GM18507 (cell line): ENCODE data around the gene LGALS7B.
"Not testable (repeated sequence)": the region's sequence is repeated elsewhere in the genome, so short reads cannot be mapped to it uniquely, and the experiment has no call there.

ENCODE experiments used
- DNase-seq: peaks from one replicate; pipeline ENCODE4 v3.0.0; 2011; ENCODE audit warnings: low read depth; ENCODE audit not compliant: insufficient read length; ENCODE audit errors: extremely low spot score
- FAIRE-seq: peaks from 2 replicates; lab custom pipeline; 2011; peaks lifted over from hg19 to GRCh38; lab: Jason Lieb, UNC

LGALS7B gene

DNA sequence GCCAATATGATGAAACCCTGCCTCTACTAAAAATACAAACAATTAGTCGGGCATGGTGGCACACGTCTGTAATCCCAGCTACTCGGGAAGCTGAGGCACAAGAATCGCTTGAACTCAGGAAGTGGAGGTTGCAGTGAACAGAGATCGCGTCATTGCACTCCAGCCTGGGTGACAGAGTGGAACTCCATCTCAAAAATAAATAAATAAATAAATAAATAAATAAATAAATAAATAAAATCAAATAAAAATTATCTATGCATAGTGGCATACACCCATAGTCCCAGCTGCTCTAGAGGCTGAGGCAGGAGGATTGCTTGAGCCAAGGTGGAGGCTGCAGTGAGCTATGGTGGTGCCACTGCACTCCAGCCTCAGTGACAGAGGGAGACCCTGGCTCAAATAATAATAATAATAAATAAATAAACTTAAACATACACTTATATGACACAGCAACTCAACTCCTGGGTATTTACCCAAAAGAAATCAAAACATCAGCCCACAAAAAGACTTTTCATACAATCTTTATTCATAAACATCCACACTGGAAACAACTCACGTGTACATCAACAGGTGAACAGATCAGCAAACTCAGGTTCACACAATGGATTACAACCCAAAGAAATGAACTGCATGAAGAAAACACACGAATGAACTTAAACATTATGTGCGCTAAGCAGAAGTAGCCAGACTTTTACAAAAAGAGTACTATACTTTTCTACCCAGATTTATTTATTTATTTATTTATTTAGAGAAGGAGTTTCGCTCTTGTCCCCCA lies 22.5 kb upstream of the LGALS7B start:
- no peak for DNase-seq

DNA sequence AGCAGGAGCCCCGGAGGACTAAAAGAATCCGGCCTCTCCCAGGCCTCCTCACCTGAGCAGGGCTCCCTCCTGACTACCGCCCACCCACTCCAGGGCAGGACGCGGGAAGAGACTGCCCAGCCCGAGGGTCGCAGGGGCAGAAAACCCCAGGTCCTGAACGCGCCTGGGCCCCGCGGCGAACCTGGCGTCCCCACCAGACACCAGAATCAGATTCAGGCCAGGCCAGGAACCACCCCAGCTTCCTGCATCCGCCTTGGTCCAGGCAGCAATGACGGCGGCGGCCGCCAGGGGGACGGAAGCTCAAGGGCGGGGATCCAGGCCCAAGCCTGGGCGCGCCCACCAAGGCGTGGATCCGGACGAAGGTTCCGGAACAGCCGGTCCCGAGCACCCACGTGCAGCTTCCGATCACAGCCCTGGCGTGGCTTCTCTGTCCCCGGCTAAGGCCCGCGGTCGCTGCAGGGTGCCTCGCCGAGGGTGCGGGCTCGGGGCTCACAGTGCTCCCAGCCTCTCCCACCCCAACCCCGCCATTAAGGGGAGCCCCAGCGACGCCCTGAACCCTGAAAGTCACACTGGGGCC lies 19.3 kb upstream of the LGALS7B start:
- DNase-seq (peak; percentile 63), FAIRE-seq (peak; percentile 84)

More for the DNA sequence above, 22.5 kb upstream of the LGALS7B start:
- no peak for FAIRE-seq

DNA sequence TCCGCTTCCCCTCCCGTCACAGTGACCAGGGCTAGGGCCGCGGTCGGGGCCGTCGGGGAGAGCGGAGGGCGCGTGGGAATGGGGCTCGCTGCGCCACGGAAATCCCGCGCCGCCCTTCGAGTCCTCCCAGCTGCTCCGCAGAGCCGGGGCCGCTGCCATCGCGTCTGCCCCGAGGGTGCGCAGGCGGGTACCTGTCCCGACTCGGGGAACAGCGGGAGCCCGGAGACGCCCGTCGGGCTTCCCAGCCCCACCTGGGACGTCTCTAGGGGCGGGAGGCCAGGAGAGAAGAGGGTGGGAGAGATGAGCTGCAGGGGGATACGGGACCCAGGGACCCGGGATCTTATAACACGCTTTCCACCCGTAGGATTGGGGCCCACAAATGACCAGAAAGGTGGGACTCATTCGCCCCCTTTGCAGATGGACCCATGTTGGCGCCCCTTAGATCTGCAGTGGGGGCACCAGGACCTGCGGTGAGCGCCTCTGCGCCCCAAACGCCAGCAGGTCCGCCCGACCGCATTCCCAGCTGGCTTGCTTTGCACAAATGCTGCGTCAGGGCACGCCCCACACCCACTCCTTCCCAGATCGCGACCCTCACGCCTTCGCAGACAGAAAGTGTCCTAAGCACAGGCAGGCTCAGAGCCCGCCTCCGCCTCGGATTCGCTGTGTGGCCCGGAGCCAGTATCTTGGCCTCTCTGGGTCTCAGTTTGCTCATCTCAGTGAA lies 18.6 kb upstream of the LGALS7B start:
- DNase-seq, FAIRE-seq: not testable (repeated sequence)

- peak; percentile 98 for FAIRE-seq
- DNase-seq, result not testable (repeated sequence)
Measured at GRCh38 chr19:38770949-38771275, 18.1 kb upstream of the LGALS7B start.

GRCh38 chr19:38771569-38771968 lies 17.4 kb upstream of the LGALS7B start:
- not testable (repeated sequence) for FAIRE-seq, DNase-seq

DNA sequence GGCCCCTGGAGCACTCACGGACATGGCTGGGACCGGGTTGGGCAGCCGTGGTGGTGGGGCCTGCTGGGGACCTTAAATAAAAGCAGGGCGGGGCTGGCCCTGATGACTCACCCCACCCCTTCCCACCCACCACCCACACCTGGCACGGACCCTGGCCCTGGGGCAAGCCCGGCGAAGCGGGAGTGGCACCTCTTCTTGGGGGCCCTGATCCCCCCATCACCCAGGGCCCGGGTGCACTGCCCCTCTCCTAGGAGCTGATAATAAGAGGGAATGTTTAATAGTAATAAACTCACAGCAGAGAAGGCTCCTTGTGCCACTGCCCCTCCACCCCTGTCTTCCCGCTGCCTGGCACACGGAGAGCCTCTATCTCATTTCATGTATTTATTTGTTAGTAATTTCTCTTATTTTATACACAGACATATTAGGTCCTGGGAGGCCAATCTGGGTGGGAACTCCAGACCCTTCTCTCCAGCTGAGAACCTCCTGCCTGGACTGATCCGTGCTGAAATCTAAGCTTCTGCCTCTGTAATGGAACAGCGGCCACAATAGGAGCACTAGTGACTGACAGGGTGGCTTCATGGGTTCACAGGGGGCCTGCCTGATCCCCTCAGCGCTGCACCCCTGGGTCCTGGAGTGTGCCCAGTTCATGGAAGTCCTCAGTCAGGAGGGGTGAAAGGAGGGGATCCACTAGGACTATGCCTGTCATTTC lies 15.4 kb upstream of the LGALS7B start, which contains the start of gene LGALS7:
Gene LGALS7 (minus strand): TSS at position 49 of the 709 bp plus-strand sequence. CDS start 25 bp downstream, at position 24.
- no peak for FAIRE-seq
- no peak for DNase-seq

DNA sequence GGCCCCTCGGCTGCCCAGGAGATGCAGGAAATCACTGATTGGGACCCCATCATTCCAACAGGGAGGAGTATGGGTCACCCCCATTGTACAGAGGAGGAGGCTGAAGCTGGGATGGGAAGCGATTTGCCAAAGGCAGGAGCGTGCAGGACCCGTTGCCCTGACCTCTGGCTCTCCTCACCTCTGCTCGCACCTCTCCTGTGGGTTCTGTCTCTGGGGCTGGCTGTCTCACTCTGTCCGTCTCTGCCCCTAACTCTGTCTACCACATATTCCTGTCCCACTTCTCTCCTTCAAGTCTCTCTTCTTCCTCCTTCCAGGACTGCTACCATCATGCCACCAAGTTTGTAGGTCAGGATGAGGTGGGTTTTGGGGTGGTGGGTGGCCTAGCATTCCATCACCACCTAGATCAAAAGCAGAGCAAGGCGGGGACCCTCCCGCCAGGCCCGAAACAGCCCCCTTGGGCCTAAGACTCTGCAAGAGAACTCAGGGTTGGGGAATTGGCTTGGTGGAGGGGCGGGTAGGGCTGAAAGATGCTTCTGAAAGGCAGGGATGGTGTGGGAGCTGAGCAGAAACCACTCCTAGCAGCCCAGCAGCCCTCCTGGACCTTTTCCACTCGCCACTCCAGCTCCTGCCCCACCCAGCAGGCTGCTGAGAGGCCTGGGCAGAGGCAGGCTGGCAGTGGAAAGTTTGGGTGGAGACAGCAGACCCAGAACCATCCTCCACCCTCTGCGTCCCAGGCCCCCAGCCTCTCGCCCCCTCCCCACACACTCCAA lies 14.6 kb upstream of the LGALS7B start:
- DNase-seq (no peak), FAIRE-seq (no peak)

GRCh38 chr19:38778733-38779132 lies 10.3 kb upstream of the LGALS7B start:
- no peak for DNase-seq
- FAIRE-seq, result no peak

- DNase-seq (no peak), FAIRE-seq (no peak)
Measured at GRCh38 chr19:38780443-38780842, 8.6 kb upstream of the LGALS7B start.

- FAIRE-seq (no peak), DNase-seq (no peak)
Measured at GRCh38 chr19:38781058-38781457, 7.9 kb upstream of the LGALS7B start.

GRCh38 chr19:38782212-38782611 lies 6.8 kb upstream of the LGALS7B start:
- DNase-seq, result not testable (repeated sequence)

GRCh38 chr19:38784224-38784623 lies 4.8 kb upstream of the LGALS7B start:
- FAIRE-seq, result no peak

More at GRCh38 chr19:38782212-38782611, 6.8 kb upstream of the LGALS7B start:
- not testable (repeated sequence) for FAIRE-seq

GRCh38 chr19:38785187-38785699 lies 3.8 kb upstream of the LGALS7B start:
- DNase-seq (no peak), FAIRE-seq (no peak)

More at GRCh38 chr19:38784224-38784623, 4.8 kb upstream of the LGALS7B start:
- no peak for DNase-seq

- FAIRE-seq, result not testable (repeated sequence)
Measured at GRCh38 chr19:38786061-38786460, 2.9 kb upstream of the LGALS7B start.

DNA sequence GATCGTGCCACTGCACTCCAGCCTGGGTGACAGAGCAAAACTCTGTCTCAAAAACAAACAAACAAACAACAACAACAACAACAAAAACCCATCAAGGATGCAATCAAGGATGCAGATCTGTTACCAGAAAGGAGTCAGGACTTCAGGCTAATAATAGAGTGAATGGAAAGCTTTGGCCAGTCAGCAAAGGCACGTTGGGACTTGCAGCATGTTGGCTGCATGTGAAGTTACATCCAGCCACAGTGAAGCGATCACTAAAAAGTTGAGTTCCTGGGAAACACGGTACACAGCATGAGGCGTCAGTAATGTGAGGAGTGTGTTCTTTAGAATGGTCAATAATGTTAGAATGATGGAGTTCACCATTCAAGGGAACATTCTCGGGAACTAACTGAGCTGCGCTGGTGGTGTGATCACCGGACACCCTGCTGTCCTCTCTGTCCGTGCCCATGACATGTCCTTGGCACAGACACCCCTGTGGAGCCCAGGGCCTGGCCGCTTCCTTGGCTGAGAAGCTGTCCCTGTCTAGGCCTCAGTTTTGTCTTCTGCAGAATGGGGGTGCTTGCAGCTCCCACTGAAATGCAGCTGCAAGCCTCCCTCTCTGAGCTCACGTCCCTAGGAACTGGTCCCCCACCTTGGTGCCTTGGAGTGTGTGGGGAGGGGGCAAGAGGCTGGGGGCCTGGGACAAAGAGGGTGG lies 2.3 kb upstream of the LGALS7B start:
- DNase-seq (no peak), FAIRE-seq (no peak)

More at GRCh38 chr19:38786061-38786460, 2.9 kb upstream of the LGALS7B start:
- not testable (repeated sequence) for DNase-seq

DNA sequence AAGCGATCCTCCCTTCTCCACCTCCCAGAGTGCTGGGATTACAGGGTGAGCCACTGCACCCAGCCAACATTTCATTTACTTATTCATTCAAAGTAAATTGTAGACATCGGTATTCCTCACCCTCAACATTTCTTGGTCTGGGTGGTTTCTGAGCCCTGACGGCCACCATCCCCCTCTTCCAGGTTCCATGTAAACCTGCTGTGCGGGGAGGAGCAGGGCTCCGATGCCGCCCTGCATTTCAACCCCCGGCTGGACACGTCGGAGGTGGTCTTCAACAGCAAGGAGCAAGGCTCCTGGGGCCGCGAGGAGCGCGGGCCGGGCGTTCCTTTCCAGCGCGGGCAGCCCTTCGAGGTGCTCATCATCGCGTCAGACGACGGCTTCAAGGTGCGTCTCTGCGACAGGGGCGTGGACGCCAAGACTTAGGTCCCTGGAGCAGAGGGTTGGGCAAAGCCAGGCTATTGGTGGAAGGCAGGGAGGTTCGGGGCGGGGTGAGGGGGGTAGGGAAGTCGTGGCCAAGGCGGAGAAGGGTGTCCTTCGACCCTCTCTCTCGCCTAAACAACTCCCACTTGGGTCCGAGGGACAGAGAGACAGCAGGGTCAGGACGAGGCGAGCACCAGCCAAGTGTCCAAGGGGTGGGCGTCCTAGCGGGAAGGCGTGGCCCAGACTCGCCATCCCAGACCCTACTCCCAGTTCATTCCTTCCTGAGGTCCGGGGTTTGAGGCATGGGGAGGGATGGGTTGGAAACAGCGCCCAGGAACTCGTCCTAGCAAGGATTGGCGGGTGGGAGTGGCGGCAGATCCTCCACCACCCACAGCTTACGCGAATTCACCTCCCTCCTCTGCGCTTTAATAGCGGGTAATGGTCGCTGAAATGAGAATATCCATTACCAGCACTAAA lies 1.8 kb downstream of the LGALS7B start:
- FAIRE-seq, DNase-seq: not testable (repeated sequence)

- not testable (repeated sequence) for DNase-seq
- peak; percentile 98 for FAIRE-seq
Measured at GRCh38 chr19:38791451-38792064, 2.6 kb downstream of the LGALS7B start.
